Activated effector memory CD4-positive, alpha-beta T cell treated with anti-CD3 and anti-CD28 coated beads, Interleukin-2, amount 50 U/mL, for 16 hours (primary cell): ENCODE measurements around the gene TNFSF15.
"Not testable (repeated sequence)": the region's sequence is repeated elsewhere in the genome, so short reads cannot be mapped to it uniquely, and the experiment has no call there.

Experiments
- DNase-seq: peaks from one replicate; pipeline ENCODE4 v3.0.0-alpha.2; 2020

TNFSF15 gene

DNA sequence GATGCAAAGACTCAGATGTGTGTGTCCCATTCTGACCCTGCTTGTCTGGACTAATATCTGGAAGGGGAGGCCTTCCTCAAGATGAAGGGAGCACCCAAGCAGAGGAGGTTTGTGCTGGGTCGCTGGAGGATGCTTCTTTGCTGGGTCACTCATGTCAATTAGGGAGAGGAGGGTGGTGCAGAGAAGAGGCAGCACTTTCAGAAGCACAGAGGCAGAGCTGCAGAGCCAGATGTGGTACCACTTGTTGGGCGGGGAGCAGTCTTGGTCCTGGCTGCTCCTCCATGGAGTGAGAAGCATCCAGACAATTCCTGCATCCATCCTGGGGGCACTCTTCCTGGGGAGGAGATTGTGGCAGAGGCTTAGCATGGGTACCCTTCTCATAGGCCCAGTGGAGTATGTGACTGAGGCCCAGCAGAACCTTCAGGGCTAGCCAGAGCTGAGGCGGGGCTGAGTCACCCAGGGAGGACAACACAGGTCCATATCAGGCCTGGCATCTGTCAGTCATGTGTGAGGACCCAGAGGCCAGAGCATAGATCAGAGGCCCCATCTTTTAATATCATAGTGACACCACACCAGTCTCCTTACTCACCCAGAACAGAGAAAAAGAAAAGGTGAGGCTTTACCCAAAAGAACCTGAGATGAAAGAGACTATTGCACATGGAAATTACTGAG lies 59.8 kb downstream of the TNFSF15 start:
- DNase-seq, result no peak

DNA sequence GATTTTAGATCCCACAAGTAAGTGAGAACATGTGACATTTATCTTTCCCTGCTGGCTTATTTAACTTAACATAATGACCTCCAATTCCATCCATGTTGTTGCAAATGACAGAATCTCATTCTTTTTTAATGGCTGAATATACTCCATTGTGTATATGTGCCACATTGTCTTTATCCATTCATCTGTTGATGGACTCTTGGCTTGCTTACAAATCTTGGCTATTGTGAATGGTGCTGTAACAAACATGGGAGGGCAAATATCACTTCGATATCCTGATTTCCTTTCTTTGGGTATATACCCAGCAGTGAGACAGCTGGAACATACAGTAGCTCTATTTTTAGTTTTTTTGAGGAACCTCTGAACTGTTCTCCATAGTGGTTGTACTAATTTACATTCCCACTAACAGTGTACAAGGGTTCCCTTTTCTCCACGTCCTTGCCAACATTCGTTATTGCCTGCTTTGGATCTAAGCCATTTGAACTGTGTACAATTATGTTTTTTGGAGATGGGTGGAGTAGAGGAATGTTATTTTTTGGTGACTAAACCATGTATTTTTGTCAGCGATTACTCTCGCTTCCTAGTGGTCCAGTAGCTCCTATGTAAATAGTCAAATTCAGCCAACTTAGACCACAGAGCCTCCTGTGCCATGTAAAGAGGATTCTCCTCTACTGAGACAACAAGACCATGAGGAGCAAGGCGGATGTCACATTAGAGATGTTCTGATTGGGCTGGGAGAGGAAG lies 60.6 kb downstream of the TNFSF15 start:
- DNase-seq, result no peak

DNA sequence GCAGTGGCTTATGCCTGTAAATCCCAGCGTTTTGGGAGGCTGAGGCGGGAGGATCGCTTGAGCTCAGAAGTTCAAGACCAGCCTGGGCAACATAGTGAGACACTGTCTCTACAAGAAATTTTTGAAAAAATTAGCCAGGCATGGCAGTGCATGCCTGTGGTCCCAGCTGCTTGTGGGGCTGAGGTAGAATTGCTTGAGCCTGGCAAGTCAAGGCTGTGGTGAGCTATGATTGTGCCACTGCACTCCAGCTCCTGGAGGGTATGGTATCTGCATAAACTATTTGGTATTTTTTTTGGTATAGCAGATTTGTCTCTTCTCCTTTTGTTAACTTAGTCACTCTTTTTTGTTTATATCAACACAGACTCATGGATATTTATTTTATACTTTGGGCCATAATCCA lies 62.4 kb downstream of the TNFSF15 start:
- no peak for DNase-seq

DNA sequence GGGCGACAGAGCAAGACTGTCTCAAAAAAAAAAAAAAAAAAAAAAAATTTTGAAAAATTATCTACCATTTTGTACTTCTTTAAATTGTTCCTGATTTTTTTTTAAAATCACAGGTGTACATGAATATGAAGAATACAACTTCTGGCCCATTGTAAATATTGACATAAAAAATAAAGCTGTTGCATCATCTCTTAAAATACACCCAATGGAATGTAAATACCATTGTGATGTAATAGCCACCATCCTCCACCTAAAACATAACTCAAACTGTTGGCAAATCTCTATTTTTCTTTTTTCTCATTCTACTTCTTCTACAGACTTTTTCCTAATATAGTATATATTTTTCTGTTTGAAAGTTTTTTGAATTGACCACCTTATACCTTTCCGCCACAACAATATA lies 62.9 kb downstream of the TNFSF15 start:
- no peak for DNase-seq

DNA sequence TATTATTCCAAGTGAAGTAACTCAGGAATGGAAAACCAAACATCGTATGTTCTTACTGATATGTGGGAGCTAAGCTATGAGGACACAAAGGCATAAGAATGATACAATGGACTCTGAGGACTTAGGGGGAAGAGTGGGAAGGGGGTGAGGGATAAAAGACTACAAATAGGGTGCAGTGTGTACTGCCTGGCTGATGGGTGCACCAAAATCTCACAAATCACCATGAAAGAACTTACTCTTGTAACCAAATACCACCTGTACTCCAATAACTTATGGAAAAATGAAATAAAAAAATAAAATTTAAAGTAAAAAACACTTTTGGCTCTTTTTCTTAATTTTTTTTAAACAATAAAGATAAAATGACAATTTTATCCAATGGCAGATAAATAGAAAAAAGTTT lies 64.3 kb downstream of the TNFSF15 start:
- DNase-seq, result not testable (repeated sequence)

DNA sequence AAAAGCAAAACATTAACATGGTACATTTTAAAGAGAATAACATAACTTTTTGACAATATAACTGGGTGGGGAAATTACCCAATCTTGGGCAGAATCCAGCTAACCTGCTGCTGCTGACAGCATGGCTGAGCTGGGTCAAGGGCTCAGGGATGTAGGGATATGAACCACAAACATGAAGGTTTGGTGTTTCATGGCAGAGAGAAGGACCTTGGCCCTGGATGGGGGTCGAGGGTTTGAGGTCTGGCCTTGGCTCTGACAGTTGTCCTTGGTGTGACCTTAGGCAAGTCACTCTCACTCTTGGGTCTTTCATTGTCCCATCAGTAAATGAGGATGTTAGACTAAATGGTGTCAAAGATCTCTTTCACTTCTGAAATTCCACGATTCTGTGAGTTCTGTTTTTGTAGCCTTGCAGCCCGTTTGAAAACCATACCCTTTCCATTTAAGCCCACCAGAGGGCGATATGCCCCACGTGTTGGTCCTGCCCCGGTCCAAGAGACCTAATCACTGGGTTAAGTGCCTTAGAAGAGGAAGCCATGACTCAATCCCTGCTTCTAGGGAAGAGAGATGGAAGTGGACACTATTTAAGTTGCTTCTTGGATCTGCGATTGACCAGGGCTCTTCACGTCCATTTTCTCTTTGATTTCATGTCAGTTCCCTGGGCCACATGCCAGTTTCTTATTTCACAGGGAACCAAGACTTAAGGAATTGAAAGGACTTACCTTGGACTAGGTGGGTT lies 67.1 kb downstream of the TNFSF15 start:
- peak; percentile 87 for DNase-seq

DNA sequence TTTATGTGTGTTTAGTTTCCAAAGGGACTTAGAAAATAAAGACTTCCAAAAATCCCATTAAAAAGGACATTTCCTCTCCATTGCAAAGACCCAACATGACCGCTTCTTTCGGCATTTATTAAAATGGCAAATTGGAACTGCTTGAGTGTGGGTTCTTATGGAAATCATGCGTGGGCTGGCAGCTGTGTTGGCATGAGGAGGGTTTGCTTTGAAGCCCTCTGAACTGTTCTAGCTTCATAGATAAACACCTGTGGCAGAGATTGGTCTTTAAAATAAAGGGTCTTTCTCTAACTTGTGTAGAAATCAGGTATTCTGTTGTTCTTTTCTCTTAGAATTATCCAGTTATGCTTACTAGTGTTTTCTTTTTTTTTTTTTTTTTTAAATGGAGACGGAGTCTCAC lies 68.0 kb downstream of the TNFSF15 start:
- DNase-seq, result no peak

DNA sequence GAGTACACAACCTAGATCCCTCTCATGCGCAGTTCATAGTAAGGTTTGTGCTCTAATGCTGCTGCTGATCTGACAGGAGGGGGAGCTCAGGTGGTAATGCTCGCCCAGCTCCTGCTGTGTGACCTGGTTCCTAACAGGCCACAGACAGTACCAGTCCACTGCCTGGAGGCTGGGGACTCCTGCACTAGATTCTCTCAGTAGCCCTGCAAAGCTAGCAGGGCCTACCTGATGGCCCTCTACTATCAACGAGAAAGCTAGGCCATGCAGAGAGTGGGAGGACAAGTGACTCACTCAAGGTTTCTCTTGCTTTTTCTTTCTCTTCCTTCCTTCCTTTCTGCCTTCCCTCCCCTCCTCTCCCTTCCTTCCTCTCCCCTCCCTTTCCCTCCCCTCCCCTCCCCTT lies 68.7 kb downstream of the TNFSF15 start:
- peak; percentile 68 for DNase-seq

DNA sequence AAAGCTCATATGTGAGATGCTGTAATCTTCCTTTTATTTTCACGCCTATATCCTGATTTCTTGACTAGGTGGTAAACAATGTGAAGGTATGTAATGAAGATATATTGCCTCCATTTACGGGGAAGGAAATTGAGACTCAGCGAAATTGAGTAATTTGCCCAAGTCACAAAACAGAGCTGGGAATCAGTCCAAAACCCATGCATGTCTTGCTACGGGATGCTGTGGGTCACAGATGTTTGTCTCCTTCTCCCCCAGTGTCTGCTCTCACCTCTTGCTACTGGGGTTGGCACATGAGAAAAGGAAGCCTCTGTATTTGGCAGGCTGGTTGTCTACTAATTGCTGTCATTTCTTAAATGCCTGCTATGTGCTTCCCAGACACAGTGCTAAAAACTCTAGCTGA lies 70.1 kb downstream of the TNFSF15 start:
- no peak for DNase-seq

DNA sequence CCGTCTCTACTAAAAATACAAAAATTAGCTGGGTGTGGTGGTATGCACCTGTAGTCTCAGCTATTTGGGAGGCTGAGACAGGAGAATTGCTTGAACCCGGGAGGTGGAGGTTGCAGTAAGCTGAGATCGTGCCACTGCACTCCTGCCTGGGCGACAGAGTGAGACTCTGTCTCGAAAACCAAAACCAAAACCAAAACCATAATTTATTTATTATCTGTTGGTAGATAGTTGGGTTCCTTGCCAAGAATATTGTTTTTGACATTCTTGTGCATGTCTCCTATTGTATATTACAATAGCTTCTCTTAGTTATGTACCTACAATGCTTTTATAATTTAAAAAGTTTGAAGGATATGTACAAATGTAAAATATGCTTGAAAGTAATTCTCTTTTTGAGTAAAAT lies 70.7 kb downstream of the TNFSF15 start:
- not testable (repeated sequence) for DNase-seq
